Dermis microvascular lymphatic vessel endothelial cell (primary cell): Measurements from ENCODE around the gene MTX3. TPM values are rescaled to one million over a fixed set of nuclear protein-coding genes. Genes with fewer than 3 reads are reported as not detected.

Experiments
- DNase-seq, 2 donors: peaks; one replicate each; pipeline versions ENCODE4 v3.0.0 to v3.0.0-alpha.2; 2010; ENCODE audit warnings: low read depth in 2 of 2
- total RNA-seq: library from RNA; depleted of rRNA; stranded (reverse); fragments of >200 nt; gene quantifications from 2 replicates; pipeline ENCODE4 v1.2.1, GENCODE V29; 2014

MTX3 gene
- total RNA-seq, 1 donor from 2014 or later, result 6.2 TPM

DNA sequence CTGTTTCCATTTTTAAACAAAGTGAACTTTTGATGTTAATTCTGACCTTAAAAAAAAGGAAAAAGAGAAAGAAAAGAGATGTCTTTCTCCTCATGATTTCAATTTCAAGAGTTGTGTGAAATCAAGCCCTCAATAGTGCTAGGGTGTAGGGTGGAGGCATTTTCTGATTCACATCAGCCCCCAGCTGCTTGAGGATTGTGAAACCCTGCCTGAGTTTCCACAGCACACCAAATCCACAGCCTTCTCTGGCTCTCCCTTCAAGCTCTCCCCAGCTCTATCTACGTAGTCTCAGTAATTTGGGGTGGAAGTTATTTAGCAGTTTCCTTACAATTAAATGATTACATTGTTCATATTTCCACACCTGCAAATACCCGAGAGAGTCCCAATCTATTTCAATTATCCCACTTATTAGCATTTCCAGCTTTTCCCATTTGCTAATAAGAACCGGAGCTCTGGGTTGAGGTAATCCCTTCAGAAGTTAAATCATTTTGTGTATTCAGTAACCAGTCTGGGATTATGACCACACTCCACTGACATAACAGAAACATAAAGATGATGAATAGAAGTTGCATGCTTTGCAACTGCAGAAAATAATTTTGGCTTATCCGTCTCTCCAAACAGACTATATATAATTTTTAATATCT lies 54.9 kb downstream of the MTX3 start:
- DNase-seq, result no peak

- DNase-seq, result no peak
Observed at GRCh38 chr5:79934681-79935080, 56.4 kb downstream of the MTX3 start.

DNA sequence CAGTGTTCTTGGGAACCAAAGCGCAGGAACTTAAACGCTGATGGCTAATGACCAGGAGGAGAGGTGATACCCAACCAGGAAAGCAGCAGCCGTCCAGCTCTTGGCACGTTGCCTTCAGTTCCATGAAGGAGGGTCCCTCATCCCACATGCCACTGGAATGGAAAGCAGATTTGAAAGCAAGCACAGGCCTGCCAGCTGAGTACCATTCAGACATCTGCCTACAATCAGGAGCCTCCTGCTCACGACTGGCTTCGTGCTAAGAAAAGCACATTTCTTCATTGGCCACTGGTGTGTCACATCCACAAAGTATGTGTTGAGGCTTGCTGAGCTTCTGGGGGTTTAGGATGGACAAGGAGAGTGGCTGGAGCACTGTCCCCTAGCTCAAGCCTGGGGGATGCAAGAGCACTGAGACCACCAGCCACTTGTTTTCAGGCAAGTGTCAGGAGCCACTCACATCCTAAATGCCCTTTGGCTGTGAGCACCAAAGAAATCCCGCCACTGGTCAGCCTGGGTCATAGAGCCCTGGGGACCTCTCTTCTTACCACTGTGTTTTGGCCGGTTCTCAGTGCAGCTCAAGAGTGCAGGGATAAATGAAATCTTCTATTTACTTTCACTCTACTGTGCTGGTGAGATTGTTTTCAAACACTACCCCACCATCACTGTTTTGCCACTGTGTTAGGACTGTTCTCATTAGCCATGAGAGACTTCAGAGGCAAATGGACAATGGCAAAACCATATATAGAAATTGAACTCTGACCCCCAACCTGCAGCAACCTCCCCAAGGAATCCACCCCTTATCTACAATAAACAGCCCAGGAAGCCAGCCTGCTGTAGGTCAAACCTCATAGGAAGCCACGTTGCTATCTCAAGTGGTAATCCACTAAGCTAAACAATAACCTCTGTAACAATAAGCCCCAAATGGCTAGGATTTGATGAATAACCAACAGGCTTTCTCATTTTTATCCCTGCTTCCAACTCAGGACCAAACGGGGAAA lies 58.3 kb downstream of the MTX3 start:
- DNase-seq, result no peak

DNA sequence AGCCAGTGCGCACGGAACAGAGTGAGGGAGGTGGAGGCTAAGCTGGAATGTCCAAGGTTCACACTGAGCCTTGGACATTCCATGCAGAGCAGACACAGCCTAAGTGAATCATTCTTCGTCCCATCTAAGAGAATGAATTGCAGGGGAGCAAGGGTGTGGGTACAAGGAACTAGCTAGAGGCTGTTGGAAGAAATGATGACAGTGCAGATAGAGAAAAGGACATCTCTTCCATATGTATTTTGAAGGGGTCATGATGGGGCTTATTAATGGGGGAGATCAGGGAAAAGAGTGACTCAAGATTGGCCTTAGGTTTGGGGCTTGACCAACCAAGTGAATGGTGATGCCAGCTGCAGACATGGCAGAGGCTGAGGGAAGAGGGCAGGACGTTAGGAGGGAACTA lies 59.2 kb downstream of the MTX3 start:
- DNase-seq, result no peak

- DNase-seq, result no peak
Observed at GRCh38 chr5:79931409-79931808, 59.7 kb downstream of the MTX3 start.

GRCh38 chr5:79929095-79929494 lies 62.0 kb downstream of the MTX3 start:
- DNase-seq, result no peak

Other genes with a start within 250 kb of the MTX3 start
- 1.2 and 2.9 TPM in 2 replicates for gene THBS4, start 44.1 kb upstream of the MTX3 start, total RNA-seq